Skin epidermis (tissue), 12 donors: Measurements from ENCODE around the gene IQGAP2.
"Not testable (repeated sequence)": the region's sequence is repeated elsewhere in the genome, so short reads cannot be mapped to it uniquely, and the experiment has no call there.

Experiments
- H3K27ac ChIP-seq, 21 experiments: fragments of 200-600 bp; sonication (generic) in 11 of 21; one replicate each; pipeline ENCODE4 v1.5.0; 2020; ENCODE audit warnings: mild to moderate bottlenecking in 3 of 21, inconsistent platforms in 2 of 21, moderate library complexity in 2 of 21
- H3K4me3 ChIP-seq, 7 experiments: fragments of 200-600 bp; sonication (generic) in 2 of 7; one replicate each; pipeline ENCODE4 v1.5.0; 2020; ENCODE audit warnings: inconsistent platforms in 2 of 7, mild to moderate bottlenecking in 2 of 7, moderate library complexity in 1 of 7

IQGAP2 gene

DNA sequence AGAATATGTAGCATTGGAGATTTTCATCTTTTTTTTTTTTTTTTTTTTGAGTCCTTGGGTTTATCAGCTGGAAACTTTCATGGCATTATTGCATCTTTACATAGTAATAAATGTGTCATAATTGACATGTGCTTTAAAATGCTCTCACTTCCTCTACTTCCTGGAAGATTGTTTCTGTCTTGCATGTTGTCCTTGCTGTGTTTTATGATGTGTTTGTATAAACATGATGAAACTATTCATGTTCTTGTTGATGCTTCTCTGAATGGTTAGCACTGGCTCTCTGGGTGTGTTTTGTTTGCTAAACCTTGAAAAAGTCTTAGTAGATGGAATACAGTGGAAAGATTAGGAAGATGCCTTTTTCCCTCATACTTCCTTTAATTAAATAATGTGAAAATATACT, 87.9 kb downstream of the IQGAP2 start:
- Histone ChIP-seq H3K27ac (no peak overlapping the region), H3K4me3 (no peak overlapping the region)

DNA sequence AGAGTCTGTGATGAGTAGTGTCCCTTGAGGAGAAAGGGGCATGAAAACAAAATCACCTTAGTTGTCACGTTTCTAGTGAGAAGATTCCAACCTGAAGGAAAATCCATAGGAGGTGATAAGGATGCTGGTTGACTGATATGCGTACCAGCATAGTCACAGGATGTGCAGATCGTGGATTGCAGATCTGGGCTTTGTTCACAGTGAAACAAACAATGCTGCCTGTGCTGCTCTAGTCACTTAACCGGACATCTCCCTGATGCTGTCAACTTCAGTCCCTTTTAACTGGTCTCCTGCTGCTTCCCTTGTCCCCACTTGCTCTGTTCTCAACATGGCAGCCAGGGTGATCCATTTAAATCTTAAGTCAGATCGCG, 89.7 kb downstream of the IQGAP2 start:
- no peak overlapping the region for H3K4me3 ChIP-seq
- no peak overlapping the region for H3K27ac ChIP-seq

DNA sequence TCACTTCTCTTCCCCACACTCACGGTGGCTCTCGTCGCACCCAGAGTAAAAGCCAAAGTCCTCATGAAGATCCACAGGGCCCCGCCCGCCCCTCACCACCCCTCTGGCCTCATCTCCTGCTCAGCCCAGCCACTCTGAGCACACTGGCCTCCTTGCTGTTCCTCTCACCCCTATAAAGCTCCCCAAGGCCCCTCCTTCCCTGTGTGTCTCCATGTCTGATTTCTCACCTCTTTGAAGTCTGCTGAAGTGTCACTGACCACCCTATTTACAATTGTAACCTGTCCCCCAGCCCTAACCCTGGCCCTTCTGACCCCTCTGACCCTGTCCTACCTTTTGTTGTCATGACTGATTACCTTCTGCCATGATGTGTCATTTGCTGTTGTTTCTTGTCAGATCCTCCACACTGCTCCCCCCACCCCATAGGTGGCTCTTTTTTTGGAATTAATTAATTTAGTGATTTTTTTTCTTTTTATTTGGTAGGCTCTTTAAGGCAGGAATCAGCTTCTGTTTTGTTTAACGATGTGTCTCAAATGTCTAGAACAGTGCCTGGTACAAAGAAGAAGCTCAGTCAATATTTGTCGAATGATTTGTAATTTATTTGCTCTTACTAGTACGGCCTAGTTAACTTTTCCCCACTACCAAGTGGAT, 90.2 kb downstream of the IQGAP2 start:
- Histone ChIP-seq H3K4me3 (no peak overlapping the region), H3K27ac (no peak overlapping the region)

GRCh38 chr5:76494201-76494600, 91.1 kb downstream of the IQGAP2 start:
- no peak overlapping the region for H3K4me3 ChIP-seq
- H3K27ac ChIP-seq, result no peak overlapping the region

DNA sequence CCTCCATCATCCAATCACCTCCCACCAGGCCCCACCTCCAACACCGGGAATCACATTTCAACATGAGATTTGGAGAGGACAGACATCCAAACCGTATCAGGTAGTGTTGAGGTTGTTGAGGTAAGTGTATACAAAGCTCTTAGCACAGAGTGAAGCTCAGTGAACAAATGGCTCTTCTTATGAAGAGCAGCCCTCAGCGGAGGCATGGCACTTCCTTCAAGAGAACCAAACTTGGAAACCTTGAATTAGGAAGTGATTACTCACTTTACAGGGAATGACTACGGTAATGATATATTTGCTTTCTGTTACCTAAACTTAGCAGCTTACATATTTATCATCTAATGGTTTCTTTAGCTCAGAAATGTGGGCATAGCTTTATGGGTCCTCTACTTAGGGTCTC, 92.8 kb downstream of the IQGAP2 start:
- Histone ChIP-seq H3K4me3 (no peak overlapping the region), H3K27ac (no peak overlapping the region)

DNA sequence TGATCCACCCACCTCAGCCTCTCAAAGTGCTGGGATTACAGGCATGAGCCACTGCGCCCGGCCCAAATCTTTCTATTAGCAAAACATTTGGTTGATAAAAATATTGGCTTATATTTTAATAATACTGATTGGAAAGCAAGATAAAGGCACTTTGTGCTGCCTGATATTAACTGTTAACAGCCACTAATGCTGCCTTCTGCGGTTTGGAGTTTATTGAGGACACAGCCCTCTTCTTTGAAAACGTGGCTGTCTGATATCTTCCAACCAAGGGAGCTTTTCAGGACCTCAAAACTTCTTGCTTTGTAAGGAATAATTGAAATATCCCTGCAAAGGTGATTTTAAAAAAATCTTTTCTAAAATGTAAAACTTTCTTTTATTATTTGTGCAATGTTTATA, 94.0 kb downstream of the IQGAP2 start:
- Histone ChIP-seq H3K27ac (no peak overlapping the region), H3K4me3 (no peak overlapping the region)

GRCh38 chr5:76497986-76498717, 95.1 kb downstream of the IQGAP2 start:
- Histone ChIP-seq H3K4me3 (no peak overlapping the region), H3K27ac (no peak overlapping the region)

DNA sequence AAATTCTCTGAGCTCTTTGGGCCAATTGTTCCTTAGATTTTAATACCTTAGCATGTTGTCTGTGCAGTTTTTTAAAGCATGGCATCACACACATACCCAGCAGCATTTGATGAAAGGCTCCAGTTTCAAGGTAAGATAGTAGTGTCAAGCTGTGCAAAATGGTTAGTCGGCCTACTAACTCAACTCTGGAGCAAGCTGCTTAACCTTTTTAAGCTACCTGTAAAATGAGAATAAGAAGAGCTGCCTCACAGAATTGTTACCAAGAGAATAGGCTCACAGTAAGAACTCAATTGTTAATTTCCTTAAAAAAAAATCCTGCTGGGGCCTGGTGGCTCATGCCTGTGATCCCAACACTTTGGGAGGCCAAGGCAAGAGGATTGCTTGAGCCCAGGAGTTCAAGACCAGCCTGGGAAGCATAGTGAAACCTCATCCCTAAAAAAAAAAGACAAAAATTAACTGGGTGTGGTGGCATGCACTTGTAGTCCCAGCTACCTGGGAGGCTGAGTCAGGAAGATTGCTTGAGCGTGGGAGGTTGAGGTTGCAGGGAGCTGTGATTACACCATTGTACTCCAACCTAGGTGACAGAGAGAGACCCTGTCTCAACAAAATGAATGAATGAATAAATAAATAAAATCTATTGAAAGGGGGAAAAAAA, 96.5 kb downstream of the IQGAP2 start:
- no peak overlapping the region for H3K4me3 ChIP-seq
- H3K27ac ChIP-seq, result no peak overlapping the region

- H3K4me3 ChIP-seq, result no peak overlapping the region
- no peak overlapping the region for H3K27ac ChIP-seq
These were observed 97.7 kb downstream of the IQGAP2 start for GRCh38 chr5:76500633-76501393.

- H3K27ac ChIP-seq, result no peak overlapping the region
These were observed 100.8 kb downstream of the IQGAP2 start for GRCh38 chr5:76503929-76504328.

DNA sequence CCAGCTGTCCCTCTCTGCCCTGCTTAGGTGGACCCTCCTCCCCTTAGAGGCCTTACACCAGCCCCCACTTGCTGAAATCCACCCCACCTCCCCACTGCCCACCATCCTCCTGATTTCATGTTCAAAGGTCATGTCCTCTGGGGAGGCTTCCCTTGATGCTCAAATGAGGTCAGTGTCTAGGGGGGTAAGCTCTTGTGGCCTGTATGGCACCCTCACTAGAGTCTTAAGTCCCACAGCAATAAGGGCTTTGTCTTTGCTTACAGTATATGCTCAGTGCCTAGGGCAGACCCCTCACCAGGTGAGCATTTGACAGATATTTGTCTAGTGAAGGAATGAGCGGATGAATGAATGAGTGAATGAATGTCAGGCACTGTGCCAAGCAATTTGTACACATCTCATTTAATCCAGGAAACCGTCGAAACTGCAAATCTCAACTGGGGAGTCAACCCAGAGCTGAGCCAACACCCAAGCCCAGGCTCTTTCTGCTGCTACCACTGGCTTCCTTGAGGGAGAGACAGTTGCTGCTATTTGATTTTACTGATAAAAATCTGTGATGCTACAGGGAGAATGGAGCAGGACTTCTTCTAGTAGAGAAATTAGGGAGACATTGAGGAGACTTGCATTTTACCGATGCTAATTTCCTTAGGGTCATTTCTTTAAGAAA, 101.9 kb downstream of the IQGAP2 start:
- H3K4me3 ChIP-seq, result no peak overlapping the region

More at GRCh38 chr5:76503929-76504328, 100.8 kb downstream of the IQGAP2 start:
- H3K4me3 ChIP-seq, result no peak overlapping the region

GRCh38 chr5:76513476-76513875, 110.4 kb downstream of the IQGAP2 start:
- no peak overlapping the region for H3K4me3 ChIP-seq
- H3K27ac ChIP-seq, result no peak overlapping the region

More for the DNA sequence above, 101.9 kb downstream of the IQGAP2 start:
- H3K27ac ChIP-seq, result no peak overlapping the region

DNA sequence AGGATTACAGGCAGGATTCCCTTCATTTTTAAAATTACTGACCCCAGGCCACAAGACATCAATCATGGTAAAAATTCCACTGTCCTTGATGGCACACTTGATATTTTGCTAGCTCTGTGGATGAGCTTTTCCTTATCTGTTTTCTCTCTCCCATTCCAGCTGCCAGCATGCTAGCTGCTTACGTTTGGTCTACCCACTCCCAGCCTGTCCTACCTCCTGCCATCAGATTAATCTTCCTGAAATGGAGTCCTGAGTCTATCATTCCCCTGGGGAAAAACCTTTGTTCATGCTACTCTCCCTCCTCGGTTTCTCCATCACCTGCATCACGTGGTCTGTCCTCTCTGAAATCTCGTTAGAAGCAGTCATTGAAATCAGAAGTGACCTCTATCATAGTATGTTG, 111.2 kb downstream of the IQGAP2 start:
- no peak overlapping the region for H3K4me3 ChIP-seq
- H3K27ac ChIP-seq, result no peak overlapping the region

- Histone ChIP-seq H3K27ac (no peak overlapping the region), H3K4me3 (no peak overlapping the region)
These were observed 111.6 kb downstream of the IQGAP2 start for GRCh38 chr5:76514713-76515112.

- H3K27ac ChIP-seq, result no peak overlapping the region
- H3K4me3 ChIP-seq, result no peak overlapping the region
These were observed 114.2 kb downstream of the IQGAP2 start for GRCh38 chr5:76517334-76517733.

DNA sequence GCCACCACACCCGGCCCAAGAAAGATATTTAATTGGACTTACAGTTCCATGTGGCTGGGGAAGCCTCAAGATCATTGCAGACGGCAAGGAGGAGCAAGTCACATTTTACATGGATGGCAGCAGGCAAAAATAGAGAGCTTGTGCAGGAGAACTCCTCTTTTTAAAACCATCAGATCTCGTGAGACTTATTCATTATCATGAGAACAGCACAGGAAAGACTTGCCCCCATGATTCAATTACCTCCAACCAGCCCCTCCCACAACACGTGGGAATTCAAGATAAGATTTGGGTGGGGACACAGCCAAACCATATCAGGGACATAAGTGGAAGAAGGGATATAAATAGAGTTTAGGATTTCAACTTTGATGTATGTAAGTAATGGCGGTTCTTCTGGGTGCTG, 115.2 kb downstream of the IQGAP2 start:
- not testable (repeated sequence) for H3K27ac ChIP-seq, H3K4me3 ChIP-seq

DNA sequence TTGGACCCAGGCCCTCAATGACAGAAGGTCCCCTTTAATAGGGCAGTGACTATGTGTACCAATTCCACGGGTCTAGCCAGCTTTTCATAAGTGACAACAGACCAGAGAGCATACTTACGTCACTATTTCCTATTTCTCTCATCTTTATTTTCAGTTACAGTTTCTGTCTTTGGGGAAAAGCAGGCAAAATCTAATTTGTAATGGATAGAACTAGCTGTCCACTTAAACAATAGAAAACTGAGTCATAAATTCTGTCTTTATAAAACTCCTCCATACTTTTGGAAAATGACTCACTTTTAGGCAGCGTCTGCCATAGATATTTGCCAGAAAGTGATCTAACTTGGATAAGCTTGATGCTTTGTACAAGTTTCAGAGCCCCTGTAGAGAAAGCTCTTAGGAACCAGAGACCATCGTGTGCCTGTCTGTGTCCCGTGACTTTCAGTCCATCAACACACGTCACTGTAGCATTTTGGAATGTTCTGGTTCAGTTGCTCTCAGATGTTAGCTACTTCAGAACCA, 118.2 kb downstream of the IQGAP2 start:
- Histone ChIP-seq H3K4me3 (no peak overlapping the region), H3K27ac (peak overlapping the region in 8 of 21 experiments; percentile 14 to 61 (median 36))

DNA sequence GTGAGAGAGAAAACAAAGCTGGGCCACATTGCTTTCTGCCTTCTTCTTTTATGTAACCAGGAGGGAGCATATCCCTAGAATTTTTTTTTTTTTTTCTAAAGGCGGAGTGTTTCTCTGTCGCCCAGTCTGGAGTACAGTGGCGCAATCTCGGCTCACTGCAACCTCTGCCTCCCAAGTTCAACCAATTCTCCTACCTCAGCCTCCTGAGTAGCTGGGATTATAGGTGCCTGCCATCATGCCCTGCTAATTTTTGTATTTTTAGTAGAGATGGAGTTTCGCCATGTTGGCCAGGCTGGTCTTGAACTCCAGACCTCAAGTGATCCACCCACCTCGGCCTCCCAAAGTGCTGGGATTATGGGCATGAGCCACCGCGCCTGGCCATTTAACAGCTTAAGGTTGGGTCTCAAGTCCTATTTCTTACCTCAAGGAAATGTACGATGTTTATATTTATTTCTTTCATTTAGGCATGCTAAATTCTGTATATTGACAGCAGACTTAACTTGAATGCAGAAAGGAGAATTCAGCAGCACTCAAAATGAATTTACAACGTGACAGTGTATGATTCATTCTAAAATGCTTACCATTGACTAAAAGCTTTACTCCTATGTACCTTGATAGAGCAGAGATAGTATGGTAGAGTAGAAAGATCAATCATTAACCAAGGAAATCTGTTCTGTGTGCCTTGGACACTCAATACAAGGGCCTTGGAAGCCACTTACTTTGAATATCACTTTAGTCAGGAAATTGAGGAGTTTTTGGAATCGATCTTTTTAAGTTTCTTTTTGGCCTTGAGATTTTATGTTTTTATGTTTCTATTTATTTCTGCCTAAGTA, 119.2 kb downstream of the IQGAP2 start:
- Histone ChIP-seq H3K27ac (peak overlapping the region in 5 of 21 experiments; percentile 14 to 60 (median 35)), H3K4me3 (no peak overlapping the region)
